PC-9 (cell line): ENCODE results near the gene UTY. TPM values are rescaled to one million over a fixed set of nuclear protein-coding genes. Genes with fewer than 3 reads are reported as not detected.

ENCODE experiments used
- BruUV-seq: library from RNA; stranded (reverse); fragments of 400-500 nt; replicated peaks from 2 replicates; lab custom pipeline; 2021; lab: Mats Ljungman, UMichigan
- CTCF ChIA-PET: fragments of 300-600 bp; sonication (Branson Sonifier 250); formaldehyde crosslinking; loops from one replicate; lab custom pipeline; 2022; ENCODE audit warnings: antibody characterized with exemption; lab: Charles Lee
- POLR2A ChIA-PET: fragments of 300-600 bp; sonication (Branson Sonifier 250); formaldehyde crosslinking; loops from one replicate; lab custom pipeline; 2022; ENCODE audit warnings: antibody characterized with exemption; ENCODE audit not compliant: unreplicated experiment; lab: Charles Lee
- DNase-seq, 2 experiments: peaks; one replicate each; pipeline versions ENCODE4 v3.0.0 to v3.0.0-alpha.2; 2015 to 2022; ENCODE audit warnings: mixed read lengths in 1 of 2
- H2AFZ ChIP-seq: fragments of 200-600 bp; sonication (generic); 2 replicates; pipeline ENCODE4 v1.8.1; 2017; ENCODE audit warnings: antibody characterized with exemption
- H3F3A ChIP-seq: fragments of 200-600 bp; sonication (generic); 2 replicates; pipeline ENCODE4 v1.8.1; 2017; ENCODE audit warnings: antibody characterized with exemption, mild to moderate bottlenecking, low read depth; ENCODE audit not compliant: insufficient read depth
- H3K27ac ChIP-seq: fragments of 200-600 bp; sonication (generic); 2 replicates; pipeline ENCODE4 v1.6.1; 2016; ENCODE audit warnings: mixed run types
- H3K27me3 ChIP-seq: fragments of 200-600 bp; sonication (generic); 2 replicates; pipeline ENCODE4 v1.6.1; 2016; ENCODE audit warnings: low read depth, mixed run types; ENCODE audit not compliant: insufficient read depth
- H3K36me3 ChIP-seq: fragments of 200-600 bp; sonication (generic); 2 replicates; pipeline ENCODE4 v1.6.1; 2016; ENCODE audit warnings: low read depth, mixed run types
- H3K4me1 ChIP-seq: fragments of 200-600 bp; sonication (generic); replicated peaks from 2 replicates; pipeline ENCODE4 v1.6.1; 2016; ENCODE audit warnings: mixed run types; ENCODE audit not compliant: insufficient read depth
- H3K4me2 ChIP-seq: fragments of 200-600 bp; sonication (generic); 2 replicates; pipeline ENCODE4 v1.6.1; 2017; ENCODE audit warnings: mixed run types
- H3K4me3 ChIP-seq: fragments of 200-600 bp; sonication (generic); 2 replicates; pipeline ENCODE4 v1.6.1; 2016; ENCODE audit warnings: mixed run types
- H3K79me2 ChIP-seq: fragments of 200-600 bp; sonication (generic); 2 replicates; pipeline ENCODE4 v1.6.1; 2017; ENCODE audit warnings: low read depth, mixed run types
- H3K9me2 ChIP-seq: fragments of 200-600 bp; sonication (generic); 2 replicates; pipeline ENCODE4 v1.8.1; 2017; ENCODE audit warnings: mild to moderate bottlenecking; ENCODE audit not compliant: insufficient read depth
- H3K9me3 ChIP-seq: fragments of 200-600 bp; sonication (generic); 2 replicates; pipeline ENCODE4 v1.8.1; 2016; ENCODE audit warnings: low read depth; ENCODE audit not compliant: insufficient read depth
- H4K20me1 ChIP-seq: fragments of 200-600 bp; sonication (generic); 2 replicates; pipeline ENCODE4 v1.8.1; 2017; ENCODE audit not compliant: insufficient read depth
- EZH2 ChIP-seq: fragments of 200-600 bp; sonication (generic); IDR thresholded peaks from 2 replicates; pipeline ENCODE4 v1.8.0; 2017; ENCODE audit warnings: antibody characterized with exemption, low read depth
- intact Hi-C: fragments of 100-400 bp; cut with micrococcal nuclease; formaldehyde crosslinking; loops from one replicate; pipeline ENCODE4 v1.10.0; 2022; ENCODE audit not compliant: unreplicated experiment
- total RNA-seq: library from RNA; stranded (reverse); gene quantifications from 2 replicates; pipeline ENCODE4 v1.2.3, GENCODE V29; 2021
- TF ChIP-seq, protein P1 (sequence below): fragments of 200-600 bp; sonication (generic); conservative IDR thresholded peaks from 2 replicates; pipeline ENCODE4 v1.6.1; 2017; ENCODE audit warnings: mixed run types, antibody characterized with exemption, mild to moderate bottlenecking, moderate library complexity

The UTY gene
- total RNA-seq, 1 experiment from 2014 or later = not detected

- CTCF ChIA-PET = no interaction called here
Measured at GRCh38 chrY:13361656-13362636, 117.9 kb downstream of the UTY start.

DNA sequence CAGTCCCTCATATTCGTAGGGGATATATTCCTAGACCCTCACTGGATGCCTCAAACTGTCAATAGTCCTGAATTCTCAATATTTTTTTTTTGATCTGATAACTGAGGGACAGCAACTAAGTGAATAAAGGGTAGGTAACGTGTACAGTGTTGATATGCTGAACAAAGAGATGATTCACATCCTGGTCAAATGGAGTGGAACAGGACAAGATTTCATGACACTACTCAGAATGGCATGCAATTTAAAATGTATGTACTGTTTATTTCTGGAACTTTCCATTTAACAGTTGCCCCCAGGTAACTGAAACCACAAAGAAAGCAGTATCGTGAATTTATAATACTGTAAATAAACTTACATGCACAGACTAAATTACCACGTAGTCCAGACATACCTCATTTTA is 128.4 kb downstream of the UTY start:
- ChIA-PET POLR2A (no interaction called here), CTCF (no interaction called here)
- Histone ChIP-seq H3K9me3 (no peaks in the 10 kb centered on the region), H3K27me3 (no peaks in the 10 kb centered on the region), H3K27ac (no peak overlapping the region), H3K9me2 (no peaks in the 10 kb centered on the region), H3K4me2 (no peak overlapping the region), H3K79me2 (no peaks in the 10 kb centered on the region), H3F3A (no peaks in the 10 kb centered on the region), H2AFZ (no peak overlapping the region), H3K4me3 (no peak overlapping the region), H3K36me3 (no peaks in the 10 kb centered on the region), H3K4me1 (no peaks in the 10 kb centered on the region), H4K20me1 (no peaks in the 10 kb centered on the region)
- no peak for TF ChIP-seq EZH2
- TF ChIP-seq, protein P1, sequence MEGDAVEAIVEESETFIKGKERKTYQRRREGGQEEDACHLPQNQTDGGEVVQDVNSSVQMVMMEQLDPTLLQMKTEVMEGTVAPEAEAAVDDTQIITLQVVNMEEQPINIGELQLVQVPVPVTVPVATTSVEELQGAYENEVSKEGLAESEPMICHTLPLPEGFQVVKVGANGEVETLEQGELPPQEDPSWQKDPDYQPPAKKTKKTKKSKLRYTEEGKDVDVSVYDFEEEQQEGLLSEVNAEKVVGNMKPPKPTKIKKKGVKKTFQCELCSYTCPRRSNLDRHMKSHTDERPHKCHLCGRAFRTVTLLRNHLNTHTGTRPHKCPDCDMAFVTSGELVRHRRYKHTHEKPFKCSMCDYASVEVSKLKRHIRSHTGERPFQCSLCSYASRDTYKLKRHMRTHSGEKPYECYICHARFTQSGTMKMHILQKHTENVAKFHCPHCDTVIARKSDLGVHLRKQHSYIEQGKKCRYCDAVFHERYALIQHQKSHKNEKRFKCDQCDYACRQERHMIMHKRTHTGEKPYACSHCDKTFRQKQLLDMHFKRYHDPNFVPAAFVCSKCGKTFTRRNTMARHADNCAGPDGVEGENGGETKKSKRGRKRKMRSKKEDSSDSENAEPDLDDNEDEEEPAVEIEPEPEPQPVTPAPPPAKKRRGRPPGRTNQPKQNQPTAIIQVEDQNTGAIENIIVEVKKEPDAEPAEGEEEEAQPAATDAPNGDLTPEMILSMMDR = no peak
- intact Hi-C loops = no loop called here
- BruUV-seq = no TSS peak
- DNase-seq = no peak

More at GRCh38 chrY:13361656-13362636, 117.9 kb downstream of the UTY start:
- Histone ChIP-seq H3K36me3 (no peaks in the 10 kb centered on the region), H3K9me2 (no peaks in the 10 kb centered on the region), H3K79me2 (no peaks in the 10 kb centered on the region), H2AFZ (no peak overlapping the region), H3K4me1 (no peaks in the 10 kb centered on the region), H3F3A (no peaks in the 10 kb centered on the region), H4K20me1 (no peaks in the 10 kb centered on the region), H3K27me3 (no peaks in the 10 kb centered on the region), H3K27ac (no peak overlapping the region), H3K4me3 (no peak overlapping the region), H3K9me3 (no peaks in the 10 kb centered on the region), H3K4me2 (no peak overlapping the region)
- no peak for DNase-seq
- POLR2A ChIA-PET = no interaction called here
- no peak for TF ChIP-seq EZH2
- TF ChIP-seq, protein P1 = no peak
- no TSS peak for BruUV-seq
- intact Hi-C loops = no loop called here

GRCh38 chrY:13347106-13347505 is 132.7 kb downstream of the UTY start:
- H2AFZ ChIP-seq = no peak overlapping the region
- H3K27me3 ChIP-seq = no peaks in the 10 kb centered on the region
- no peak overlapping the region for H3K27ac ChIP-seq
- no peaks in the 10 kb centered on the region for H3K79me2 ChIP-seq
- CTCF ChIA-PET = no interaction called here
- no peaks in the 10 kb centered on the region for H3F3A ChIP-seq
- H3K4me2 ChIP-seq = no peak overlapping the region
- no peaks in the 10 kb centered on the region for H4K20me1 ChIP-seq
- no peak overlapping the region for H3K4me3 ChIP-seq
- no peak for DNase-seq
- no peak for TF ChIP-seq EZH2
- TF ChIP-seq, protein P1 = no peak
- no TSS peak for BruUV-seq
- H3K36me3 ChIP-seq = no peaks in the 10 kb centered on the region
- no peaks in the 10 kb centered on the region for H3K9me3 ChIP-seq
- POLR2A ChIA-PET = no interaction called here
- no peaks in the 10 kb centered on the region for H3K4me1 ChIP-seq
- intact Hi-C loops = no loop called here
- H3K9me2 ChIP-seq = no peaks in the 10 kb centered on the region
